Testis (tissue), 3 donors: ENCODE results near the gene FBLN2. TPM values are rescaled to one million over a fixed set of nuclear protein-coding genes. Genes with fewer than 3 reads are reported as not detected.

Source experiments
- DNase-seq: peaks from one replicate; pipeline ENCODE4 v3.0.0-alpha.2; 2019
- H3K27ac ChIP-seq, 2 donors: fragments of 200-600 bp; sonication (generic); one replicate each; pipeline ENCODE4 v1.5.1; 2019
- H3K27me3 ChIP-seq: fragments of 200-600 bp; sonication (generic); one replicate; pipeline ENCODE4 v1.5.1; 2019
- H3K36me3 ChIP-seq: fragments of 200-600 bp; sonication (generic); one replicate; pipeline ENCODE4 v1.5.1; 2017; ENCODE audit warnings: low read depth; ENCODE audit errors: missing control alignments
- H3K4me1 ChIP-seq: fragments of 200-600 bp; sonication (generic); one replicate; pipeline ENCODE4 v1.5.1; 2019
- H3K4me3 ChIP-seq, 2 donors: fragments of 200-600 bp; sonication (generic); one replicate each; pipeline ENCODE4 v1.5.1; 2017 to 2019
- H3K9me3 ChIP-seq: fragments of 200-600 bp; sonication (generic); one replicate; pipeline ENCODE4 v1.5.1; 2017
- CTCF ChIP-seq, 3 experiments: fragments of 450-650 bp in 2 of 3; fragments of 200-600 bp in 1 of 3; sonication (generic) in 1 of 3; IDR thresholded peaks; one replicate each; pipeline ENCODE4 v1.5.1; 2016 to 2019; ENCODE audit warnings: antibody characterized with exemption in 3 of 3, mild to moderate bottlenecking in 2 of 3, moderate library complexity in 1 of 3
- POLR2A ChIP-seq: fragments of 450-650 bp; IDR thresholded peaks from one replicate; pipeline ENCODE4 v1.6.1; 2017; ENCODE audit warnings: antibody characterized with exemption, mild to moderate bottlenecking, moderate library complexity
- WGBS, 2 donors: methylation state at CpG; one replicate each; pipeline ENCODE4 v1.1.5; 2018; 5-methylcytosine and 5-hydroxymethylcytosine counted together
- intact Hi-C: fragments of 100-400 bp; cut with DNase I; formaldehyde crosslinking; loops from one replicate; pipeline ENCODE4 v1.15.1; 2023; ENCODE audit warnings: low total_unique reads
- polyA plus RNA-seq: library from polyadenylated mRNA; stranded (reverse); fragments of 350-450 nt; fragmentation: Illumina TruSeq; extraction: RNeasy Lipid Tissue Mini Kit (QIAGEN cat#74804); gene quantifications from one replicate; pipeline ENCODE4 v1.2.3, GENCODE V29; 2014; ENCODE audit warnings: low read depth, low replicate concordance; ENCODE audit not compliant: insufficient read depth
- total RNA-seq, 2 donors: library from RNA; depleted of rRNA; stranded (reverse); fragments of >200 nt; gene quantifications; one replicate each; pipeline ENCODE4 v1.2.3, GENCODE V29; 2016

The FBLN2 gene
- total and polyA plus RNA-seq, 3 donors from 2014 or later = 172 to 334 (median 248) TPM

GRCh38 chr3:13657660-13658435 is 108.9 kb downstream of the FBLN2 start:
- no peak for TF ChIP-seq POLR2A
- peak; percentile 42 to 78 (median 60) for TF ChIP-seq CTCF (IDR thresholded peaks at IDR 0.05)
- Histone ChIP-seq H3K4me1 (no peaks in the 10 kb centered on the region), H3K4me3 (no peak overlapping the region), H3K27ac (no peak overlapping the region), H3K9me3 (no peaks in the 10 kb centered on the region), H3K36me3 (no peaks in the 10 kb centered on the region), H3K27me3 (no peaks in the 10 kb centered on the region)
- intact Hi-C loops = no loop called here
- 39 to 42% methylated on average over 18 to 25 of the region's 25 CpGs for WGBS, 2 donors
- peak; percentile 64 for DNase-seq

- Histone ChIP-seq H3K9me3 (no peaks in the 10 kb centered on the region), H3K27me3 (no peaks in the 10 kb centered on the region), H3K4me1 (no peaks in the 10 kb centered on the region), H3K27ac (no peak overlapping the region), H3K4me3 (no peak overlapping the region), H3K36me3 (no peaks in the 10 kb centered on the region)
- intact Hi-C loops = no loop called here
- TF ChIP-seq CTCF (IDR thresholded peaks at IDR 0.05) = no peak
- TF ChIP-seq POLR2A = no peak
- no peak for DNase-seq
- WGBS, 2 donors = 61 to 85% methylated on average over 8 of the region's 8 CpGs
Measured at GRCh38 chr3:13658681-13659080, 109.8 kb downstream of the FBLN2 start.

- Histone ChIP-seq H3K27me3 (no peaks in the 10 kb centered on the region), H3K4me3 (no peak overlapping the region), H3K36me3 (no peaks in the 10 kb centered on the region), H3K4me1 (no peaks in the 10 kb centered on the region), H3K9me3 (no peaks in the 10 kb centered on the region), H3K27ac (no peak overlapping the region)
- no peak for DNase-seq
- intact Hi-C loops = no loop called here
- TF ChIP-seq POLR2A (no peak), CTCF (IDR thresholded peaks at IDR 0.05) (no peak)
- WGBS, 2 donors = 86 to 89% methylated on average over 12 of the region's 12 CpGs
Measured at GRCh38 chr3:13659221-13659969, 110.5 kb downstream of the FBLN2 start.

DNA sequence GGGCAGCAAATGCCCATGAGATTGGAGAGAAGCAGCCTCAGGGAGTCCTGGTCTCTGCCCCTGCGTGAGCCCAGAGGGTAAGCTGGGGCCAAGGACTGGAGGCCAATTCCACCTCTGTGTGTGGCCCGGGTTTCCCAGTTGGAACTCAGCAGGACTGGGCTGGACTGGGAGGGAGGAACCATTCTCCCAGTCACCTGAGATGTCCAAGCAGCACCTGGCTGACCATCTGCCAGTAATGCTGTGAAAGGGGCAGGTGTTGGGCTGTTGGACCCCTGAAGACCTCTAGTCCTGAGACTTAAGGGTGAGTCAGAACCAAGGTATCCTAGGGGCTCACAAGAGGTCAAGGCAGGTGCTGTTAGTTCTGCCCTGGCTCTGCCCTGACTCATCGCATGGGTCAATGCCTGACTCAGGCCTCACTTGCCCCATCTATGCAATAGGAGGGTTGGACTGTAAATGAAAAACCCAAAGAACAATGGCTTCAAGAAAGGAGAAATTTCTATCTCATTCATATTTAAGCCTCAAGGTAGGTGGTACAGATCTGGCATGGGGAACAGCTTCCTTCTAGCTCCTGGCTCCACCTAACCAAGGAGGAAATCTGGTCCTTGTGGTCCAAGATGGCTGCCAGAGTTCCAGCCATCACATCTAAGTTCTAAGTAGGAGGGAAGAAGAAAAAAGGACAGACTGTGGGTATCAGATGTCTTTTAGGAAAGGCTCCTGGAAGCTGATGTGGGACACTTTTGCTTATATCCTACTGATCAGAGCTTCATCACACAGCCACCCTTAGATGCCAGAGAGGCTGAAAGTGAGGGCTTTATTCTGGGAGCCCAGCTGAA is 111.3 kb downstream of the FBLN2 start:
- Histone ChIP-seq H3K36me3 (no peaks in the 10 kb centered on the region), H3K27me3 (no peaks in the 10 kb centered on the region), H3K4me1 (no peaks in the 10 kb centered on the region), H3K9me3 (no peaks in the 10 kb centered on the region), H3K4me3 (no peak overlapping the region), H3K27ac (no peak overlapping the region)
- WGBS, 2 donors = 53 to 97% methylated on average over 1 to 3 of the region's 3 CpGs
- intact Hi-C loops = no loop called here
- DNase-seq = no peak
- TF ChIP-seq POLR2A (no peak), CTCF (IDR thresholded peaks at IDR 0.05) (no peak)
